OCI-LY3 (cell line): Measurements from ENCODE around the gene COL5A3.

Source experiments
- CTCF ChIP-seq: fragments of 200-600, 300-600 bp; sonication (generic); IDR thresholded peaks from 2 replicates; pipeline ENCODE4 v1.5.1; 2014; ENCODE audit warnings: antibody characterized with exemption, low read length, low read depth
- EZH2phosphoT487 ChIP-seq: fragments of 200-600 bp; shearing (Covaris generic); IDR thresholded peaks from 2 replicates; pipeline ENCODE4 v1.6.1; 2018; ENCODE audit warnings: antibody characterized with exemption, mixed run types, low read depth

- TF ChIP-seq CTCF (no peak), EZH2phosphoT487 (no peak)
Measured at GRCh38 chr19:10052602-10053360, 42.5 kb upstream of the COL5A3 start.
